Neural cell (in vitro differentiated cells): ENCODE results near the gene SLC16A13. TPM values are rescaled to one million over a fixed set of nuclear protein-coding genes. Genes with fewer than 3 reads are reported as not detected.
"Not testable (repeated sequence)": the region's sequence is repeated elsewhere in the genome, so short reads cannot be mapped to it uniquely, and the experiment has no call there.

Experiments used
- H2AFZ ChIP-seq: fragments of 200-600, 300-800 bp; sonication (generic), shearing (Covaris generic); 2 replicates; pipeline ENCODE4 v1.6.0; 2014; ENCODE audit warnings: low read depth, mild to moderate bottlenecking, antibody characterized with exemption, low read length, moderate library complexity
- H3F3A ChIP-seq: fragments of 200-600 bp; shearing (Covaris generic); 2 replicates; pipeline ENCODE4 v1.6.1; 2016; ENCODE audit warnings: mild to moderate bottlenecking, moderate library complexity, mixed read lengths, antibody characterized with exemption, low read length; ENCODE audit not compliant: insufficient read depth, poor library complexity, severe bottlenecking
- H3K27ac ChIP-seq: fragments of 200-600, 300-800 bp; sonication (generic), shearing (Covaris generic); 2 replicates; pipeline ENCODE4 v1.5.1; 2014; ENCODE audit warnings: mild to moderate bottlenecking, low read length, moderate library complexity
- H3K27me3 ChIP-seq: fragments of 300-800, 200-600 bp; sonication (generic), shearing (Covaris generic); 2 replicates; pipeline ENCODE4 v1.6.0; 2014; ENCODE audit warnings: mild to moderate bottlenecking, low read depth, low read length, moderate library complexity; ENCODE audit not compliant: insufficient read depth
- H3K36me3 ChIP-seq: fragments of 300-800, 200-600 bp; sonication (generic), shearing (Covaris generic); 2 replicates; pipeline ENCODE4 v1.5.1; 2014; ENCODE audit warnings: mild to moderate bottlenecking, antibody characterized with exemption, low read length, moderate library complexity; ENCODE audit not compliant: insufficient read depth
- H3K4me2 ChIP-seq: fragments of 300-800, 200-600 bp; sonication (generic), shearing (Covaris generic); 2 replicates; pipeline ENCODE4 v1.6.0; 2014; ENCODE audit warnings: mild to moderate bottlenecking, low read length
- H3K4me3 ChIP-seq: fragments of 300-800, 200-600 bp; sonication (generic), shearing (Covaris generic); 2 replicates; pipeline ENCODE4 v1.5.1; 2014; ENCODE audit warnings: mild to moderate bottlenecking, low read length, moderate library complexity
- H3K79me2 ChIP-seq: fragments of 200-600 bp; shearing (Covaris generic); replicated peaks from 2 replicates; pipeline ENCODE4 v1.6.0; 2014; ENCODE audit warnings: mild to moderate bottlenecking, low read length, moderate library complexity; ENCODE audit not compliant: insufficient read depth
- H3K9ac ChIP-seq: fragments of 300-800, 200-600 bp; sonication (generic), shearing (Covaris generic); 2 replicates; pipeline ENCODE4 v1.6.1; 2016; ENCODE audit warnings: mild to moderate bottlenecking, low read length, mixed read lengths
- H3K9me2 ChIP-seq: fragments of 200-600 bp; shearing (Covaris generic); 2 replicates; pipeline ENCODE4 v1.6.1; 2016; ENCODE audit warnings: mild to moderate bottlenecking, low read length, mixed read lengths; ENCODE audit not compliant: insufficient read depth
- H3K9me3 ChIP-seq: fragments of 200-600, 300-800 bp; sonication (generic), shearing (Covaris generic); 2 replicates; pipeline ENCODE4 v1.6.1; 2016; ENCODE audit warnings: mild to moderate bottlenecking, mixed run types, low read length, moderate library complexity, mixed read lengths
- H4K20me1 ChIP-seq: fragments of 200-600 bp; shearing (Covaris generic); 2 replicates; pipeline ENCODE4 v1.6.1; 2016; ENCODE audit warnings: mild to moderate bottlenecking, mixed run types; ENCODE audit not compliant: insufficient read depth
- CTCF ChIP-seq: fragments of 450-650 bp; IDR thresholded peaks from 2 replicates; pipeline ENCODE4 v1.5.1; 2014; ENCODE audit warnings: antibody characterized with exemption, mild to moderate bottlenecking, moderate library complexity; ENCODE audit not compliant: poor library complexity, severe bottlenecking
- EP300 ChIP-seq: fragments of 450-650 bp; conservative IDR thresholded peaks from 2 replicates; pipeline ENCODE4 v1.6.1; 2014; ENCODE audit warnings: antibody characterized with exemption, mild to moderate bottlenecking, moderate library complexity; ENCODE audit not compliant: poor library complexity, severe bottlenecking
- EZH2 ChIP-seq: fragments of 200-600, 300-800 bp; shearing (Covaris generic), sonication (generic); IDR thresholded peaks from 2 replicates; pipeline ENCODE4 v1.6.1; 2014; ENCODE audit warnings: antibody characterized with exemption, low read length, borderline replicate concordance, mild to moderate bottlenecking; ENCODE audit not compliant: insufficient read depth, poor library complexity, severe bottlenecking
- MXI1 ChIP-seq: fragments of 450-650 bp; conservative IDR thresholded peaks from 2 replicates; pipeline ENCODE4 v1.6.1; 2014; ENCODE audit warnings: antibody characterized with exemption, mild to moderate bottlenecking; ENCODE audit not compliant: poor library complexity, severe bottlenecking
- POLR2AphosphoS5 ChIP-seq: IDR thresholded peaks from 2 replicates; pipeline ENCODE4 v1.6.1; 2012
- RAD21 ChIP-seq: fragments of 450-650 bp; conservative IDR thresholded peaks from 2 replicates; pipeline ENCODE4 v1.6.1; 2014; ENCODE audit warnings: antibody characterized with exemption, mild to moderate bottlenecking, moderate library complexity
- REST ChIP-seq: IDR thresholded peaks from 2 replicates; pipeline ENCODE4 v1.6.1; 2012; ENCODE audit warnings: borderline replicate concordance
- SMC3 ChIP-seq: fragments of 450-650 bp; conservative IDR thresholded peaks from 2 replicates; pipeline ENCODE4 v1.6.1; 2014; ENCODE audit warnings: antibody characterized with exemption, mild to moderate bottlenecking, moderate library complexity; ENCODE audit not compliant: poor library complexity
- TAF1 ChIP-seq: IDR thresholded peaks from 2 replicates; pipeline ENCODE4 v1.6.1; 2012; ENCODE audit warnings: low read depth
- polyA plus RNA-seq: library from polyadenylated mRNA; depleted of rRNA; stranded (reverse); fragments of >200 nt; gene quantifications from 2 replicates; pipeline ENCODE4 v1.2.3, GENCODE V29; 2014

SLC16A13 gene
- polyA plus RNA-seq, 1 donor from 2014 or later = not detected

- no peak overlapping the region for H3K4me2 ChIP-seq
- no peaks in the 10 kb centered on the region for H3K9me3 ChIP-seq
- H2AFZ ChIP-seq = no peak overlapping the region
- TF ChIP-seq EZH2 = no peak
- no peak for TF ChIP-seq EP300
- TF ChIP-seq TAF1 = no peak
- TF ChIP-seq SMC3 = no peak
- TF ChIP-seq CTCF = no peak
- TF ChIP-seq RAD21 = no peak
- no peak for TF ChIP-seq MXI1
- TF ChIP-seq POLR2AphosphoS5 = no peak
- no peak for TF ChIP-seq REST
- no peaks in the 10 kb centered on the region for H3K9me2 ChIP-seq
- no peaks in the 10 kb centered on the region for H3K79me2 ChIP-seq
- H3F3A ChIP-seq = peaks cover 3% of the 10 kb centered on the region
- no peak overlapping the region for H3K9ac ChIP-seq
- H3K4me3 ChIP-seq = no peak overlapping the region
- H4K20me1 ChIP-seq = no peaks in the 10 kb centered on the region
- peaks cover 37% of the 10 kb centered on the region for H3K27me3 ChIP-seq
- H3K27ac ChIP-seq = no peak overlapping the region
- H3K36me3 ChIP-seq = no peaks in the 10 kb centered on the region
These were observed 11.8 kb downstream of the SLC16A13 start for GRCh38 chr17:7047566-7047965.

- no peak overlapping the region for H2AFZ ChIP-seq
- peaks cover 3% of the 10 kb centered on the region for H3F3A ChIP-seq
- no peak overlapping the region for H3K9ac ChIP-seq
- no peaks in the 10 kb centered on the region for H3K9me2 ChIP-seq
- no peak overlapping the region for H3K4me2 ChIP-seq
- H4K20me1 ChIP-seq = no peaks in the 10 kb centered on the region
- no peak overlapping the region for H3K4me3 ChIP-seq
- H3K79me2 ChIP-seq = no peaks in the 10 kb centered on the region
- H3K27me3 ChIP-seq = peaks cover 23% of the 10 kb centered on the region
- no peak for TF ChIP-seq POLR2AphosphoS5
- H3K36me3 ChIP-seq = no peaks in the 10 kb centered on the region
- H3K27ac ChIP-seq = no peak overlapping the region
- no peaks in the 10 kb centered on the region for H3K9me3 ChIP-seq
These were observed 13.2 kb downstream of the SLC16A13 start for GRCh38 chr17:7048968-7049367.

GRCh38 chr17:7050583-7050982, 14.8 kb downstream of the SLC16A13 start:
- not testable (repeated sequence) for H4K20me1 ChIP-seq, H3K79me2 ChIP-seq, H3K9me3 ChIP-seq, H3K27ac ChIP-seq, H3F3A ChIP-seq, H3K4me2 ChIP-seq, H3K9me2 ChIP-seq, H3K4me3 ChIP-seq, H3K27me3 ChIP-seq, H2AFZ ChIP-seq, H3K36me3 ChIP-seq, H3K9ac ChIP-seq
